CD4-positive, alpha-beta T cell treated with Interleukin-6 at 100 ng/mL for 8 hours (primary cell): ENCODE measurements around the gene PPP4R3C.
"Not testable (repeated sequence)": the region's sequence is repeated elsewhere in the genome, so short reads cannot be mapped to it uniquely, and the experiment has no call there.

ENCODE experiments used
- DNase-seq: peaks from one replicate; pipeline ENCODE4 v3.0.0-alpha.2; 2020; ENCODE audit warnings: mixed read lengths, low spot score

Gene PPP4R3C

DNA sequence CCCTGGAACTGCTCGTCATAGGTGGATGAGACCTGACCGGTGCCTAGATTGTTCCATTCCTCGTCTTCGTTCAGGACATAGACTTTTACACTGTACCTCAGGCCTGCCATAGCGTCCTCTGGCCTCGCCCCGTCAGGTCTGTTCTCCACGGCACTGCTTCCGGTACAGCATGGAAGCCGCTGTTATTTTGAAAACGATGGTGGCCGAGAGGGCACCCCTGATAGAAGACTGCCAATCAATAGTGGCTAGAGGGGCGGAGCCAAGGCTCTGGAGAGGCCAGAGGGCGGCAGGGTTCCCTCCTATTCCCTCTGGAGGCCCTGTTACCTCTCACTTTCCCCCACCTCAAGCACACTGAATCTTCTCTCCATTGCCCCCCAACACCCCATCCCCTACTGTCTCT, at the start of gene PPP4R3C:
Gene PPP4R3C, minus strand, starts transcription at position 155 of the 400 bp plus-strand sequence. Its CDS starts 45 bp downstream, at position 110.
- no peak for DNase-seq

DNA sequence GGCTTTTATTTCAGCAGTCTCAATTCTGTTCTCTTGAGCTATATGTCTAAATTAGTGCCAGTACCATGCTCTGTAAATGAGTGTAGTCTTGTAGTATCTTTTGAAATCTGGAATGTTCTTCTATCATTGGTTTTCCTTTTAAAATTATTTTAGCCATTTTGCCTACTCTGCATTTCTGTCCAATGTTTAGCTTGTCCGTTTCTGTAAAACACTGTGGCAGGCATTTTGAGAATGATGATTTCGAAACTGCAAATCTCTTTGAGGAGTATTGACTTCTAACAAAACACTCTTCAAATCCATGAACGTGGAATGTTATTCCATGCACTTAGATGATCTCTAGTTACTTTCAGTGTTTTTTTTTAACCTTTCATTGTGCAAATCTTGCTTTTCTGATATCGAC, 28.3 kb upstream of the PPP4R3C start:
- DNase-seq = no peak

DNA sequence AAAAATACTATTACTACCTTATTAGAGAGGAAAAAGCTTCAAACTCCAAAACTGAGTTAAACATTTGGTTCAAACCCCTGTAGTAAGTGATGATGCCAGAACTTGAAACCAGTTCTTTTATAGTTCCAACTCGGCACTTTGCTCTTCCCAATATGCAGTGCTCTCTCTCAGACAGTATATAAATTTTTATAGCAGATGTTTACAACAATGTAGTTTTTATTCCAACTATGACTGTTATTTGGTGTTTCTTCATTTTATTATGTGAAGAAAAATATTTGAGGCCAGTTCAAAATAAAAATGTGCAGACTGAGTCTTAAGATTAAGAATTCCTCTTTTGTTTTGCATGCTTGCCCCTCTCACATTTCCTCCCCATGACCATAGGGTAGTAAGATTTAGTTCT, 2.9 kb upstream of the PPP4R3C start:
- no peak for DNase-seq

DNA sequence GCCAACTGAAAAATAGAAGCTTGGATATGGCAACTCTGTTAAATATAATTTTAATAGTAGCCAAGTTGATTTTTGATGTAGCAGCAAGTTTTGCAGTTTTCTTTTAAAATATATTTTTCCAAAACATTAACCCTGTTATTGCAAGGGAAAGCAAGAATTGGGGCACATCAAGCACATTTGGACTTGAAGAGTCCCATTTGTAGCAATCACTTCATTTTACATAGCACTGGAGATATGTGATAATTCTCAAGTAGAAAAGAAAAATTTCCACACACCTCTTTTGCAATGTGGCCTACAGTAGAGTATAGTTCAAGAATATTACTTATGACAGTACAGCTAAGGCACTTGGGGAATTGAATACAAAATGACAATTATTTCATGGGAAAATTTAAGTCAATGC, 1.9 kb upstream of the PPP4R3C start:
- DNase-seq = no peak

DNA sequence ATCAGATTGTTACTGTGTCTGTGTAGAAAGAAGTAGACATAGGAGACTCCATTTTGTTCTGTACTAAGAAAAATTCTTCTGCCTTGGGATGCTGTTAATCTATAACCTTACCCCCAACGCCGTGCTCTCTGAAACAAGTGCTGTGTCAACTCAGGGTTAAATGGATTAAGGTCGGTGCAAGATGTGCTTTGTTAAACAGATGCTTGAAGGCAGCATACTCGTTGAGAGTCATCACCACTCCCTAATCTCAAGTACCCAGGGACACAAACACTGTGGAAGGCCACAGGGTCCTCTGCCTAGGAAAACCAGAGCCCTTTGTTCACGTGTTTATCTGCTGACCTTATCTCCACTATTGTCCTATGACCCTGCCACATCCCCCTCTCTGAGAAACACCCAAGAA, 4.0 kb downstream of the PPP4R3C start:
- not testable (repeated sequence) for DNase-seq

DNA sequence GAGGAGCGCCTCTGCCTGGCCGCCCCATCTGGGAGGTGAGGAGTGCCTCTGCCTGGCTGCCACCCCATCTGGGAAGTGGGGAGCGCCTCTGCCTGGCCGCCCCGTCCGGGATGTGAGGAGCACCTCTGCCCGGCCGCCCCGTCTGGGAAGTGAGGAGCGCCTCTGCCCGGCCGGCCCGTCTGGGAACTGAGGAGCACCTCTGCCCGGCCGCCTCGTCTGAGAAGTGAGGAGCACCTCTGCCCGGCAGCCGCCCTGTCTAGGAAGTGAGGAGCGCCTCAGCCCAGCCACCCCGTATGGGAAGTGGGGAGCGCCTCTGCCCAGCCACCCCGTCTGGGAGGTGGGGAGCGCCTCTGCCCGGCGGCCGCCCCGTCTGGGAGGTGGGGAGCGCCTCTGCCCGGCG, 4.6 kb downstream of the PPP4R3C start:
- DNase-seq = not testable (repeated sequence)

DNA sequence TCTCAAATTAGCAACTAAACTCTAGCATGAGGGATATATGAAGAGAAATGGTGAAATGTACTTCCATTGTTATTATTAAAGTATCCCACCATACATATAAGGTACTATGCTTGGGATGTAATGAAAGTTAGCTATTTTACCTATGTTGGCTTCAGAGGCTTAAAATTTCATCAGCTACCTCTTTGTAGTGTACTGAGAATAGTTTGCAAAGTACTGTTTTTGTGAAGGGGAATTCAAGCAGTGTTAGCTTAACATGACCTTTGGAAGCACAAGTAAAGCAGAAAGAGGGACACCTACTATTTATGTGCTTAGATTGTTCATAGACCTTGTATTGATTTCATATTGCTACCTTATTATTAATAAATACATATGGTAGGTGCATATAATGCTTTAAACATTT, 11.8 kb downstream of the PPP4R3C start:
- DNase-seq = no peak

DNA sequence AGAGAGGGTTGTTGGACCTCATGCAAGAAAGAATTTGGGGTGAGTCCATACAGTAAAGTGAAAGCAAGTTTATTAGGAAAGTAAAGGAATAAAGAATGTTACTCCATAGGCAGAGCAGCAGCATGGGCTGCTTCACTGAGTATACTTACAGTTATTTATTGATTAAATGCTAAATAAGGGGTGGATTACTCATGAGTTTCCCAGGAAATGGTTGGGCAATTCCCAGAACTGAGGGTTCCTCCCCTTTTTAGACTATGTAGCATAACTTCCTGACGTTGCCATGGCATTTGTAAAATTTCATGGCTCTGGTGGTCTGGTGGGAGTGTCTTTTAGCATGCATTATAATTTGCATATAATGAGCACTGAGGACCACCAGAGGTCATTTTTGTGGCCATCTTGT, 16.7 kb downstream of the PPP4R3C start:
- DNase-seq = no peak

DNA sequence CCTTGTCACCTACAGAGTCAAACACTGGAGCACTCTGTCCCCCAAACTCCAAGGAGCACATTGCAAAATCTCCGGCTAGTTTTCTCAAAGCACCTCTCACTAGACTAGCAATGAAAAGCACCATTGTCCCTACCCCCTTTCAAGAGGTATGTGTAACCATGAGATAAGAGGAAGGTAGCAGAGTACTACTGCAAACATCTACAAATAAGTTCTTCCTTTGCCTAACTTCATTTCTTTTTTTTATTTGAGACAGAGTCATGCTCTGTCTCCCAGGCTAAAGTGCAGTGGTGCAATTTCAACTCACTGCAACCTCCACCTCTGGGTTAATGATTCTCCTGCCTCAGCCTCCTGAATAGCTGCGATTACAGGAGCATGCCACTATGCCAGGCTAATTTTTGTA, 17.7 kb downstream of the PPP4R3C start:
- DNase-seq = no peak

DNA sequence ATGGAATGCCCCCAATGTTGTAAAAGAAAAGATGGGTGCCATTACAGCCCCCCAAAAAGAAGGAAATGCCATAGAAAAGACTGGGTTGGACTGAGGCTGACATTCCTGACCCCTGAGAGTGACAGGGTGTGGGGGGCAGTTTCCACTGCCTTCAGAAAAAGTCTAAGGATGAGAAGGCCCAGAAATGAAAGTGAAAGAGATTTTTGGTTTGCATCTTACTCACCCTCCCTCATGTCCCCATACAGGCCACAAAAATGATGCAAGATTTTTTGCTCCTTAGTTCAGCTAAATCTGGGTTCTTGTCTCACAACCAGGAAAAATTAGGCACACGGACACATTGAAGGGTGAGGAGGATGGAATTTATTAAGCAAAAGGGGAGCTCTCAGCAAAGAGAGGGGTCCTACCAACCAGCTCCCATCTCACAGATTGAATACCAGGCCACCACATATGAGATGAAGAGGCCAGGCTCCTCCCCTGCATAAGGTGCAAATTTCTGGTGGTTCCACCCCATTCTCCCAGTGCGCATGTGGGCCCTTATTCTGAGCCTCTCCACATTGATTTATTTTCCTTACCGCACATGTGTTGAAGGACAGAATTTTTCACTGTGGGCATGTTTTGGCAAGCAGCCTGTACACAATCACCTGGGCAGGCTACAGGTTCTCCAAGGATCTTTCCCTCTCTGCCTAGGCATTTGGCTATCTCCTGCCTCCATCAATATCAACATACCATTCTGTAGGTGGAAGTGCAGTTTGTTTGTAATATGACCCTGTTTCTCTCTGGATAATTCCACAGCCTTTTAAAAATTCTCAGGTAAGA, 18.8 kb downstream of the PPP4R3C start:
- DNase-seq = no peak

DNA sequence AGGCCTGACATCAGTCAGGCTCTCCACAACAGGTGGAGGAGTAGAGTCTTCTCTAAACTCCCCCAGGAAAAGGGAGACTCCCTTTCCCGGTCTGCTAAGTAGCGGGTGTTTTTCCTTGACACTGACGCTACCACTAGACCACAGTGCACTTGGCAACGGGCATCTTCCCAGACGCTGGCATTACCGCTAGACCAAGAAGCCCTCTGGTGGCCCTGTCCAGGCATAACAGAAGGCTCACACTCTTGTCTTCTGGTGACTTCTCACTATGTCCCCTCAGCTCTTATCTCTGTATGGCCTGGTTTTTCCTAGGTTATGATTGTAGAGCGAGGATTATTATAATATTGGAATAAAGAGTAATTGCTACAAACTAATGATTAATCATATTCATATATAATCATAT, 20.7 kb downstream of the PPP4R3C start:
- DNase-seq = not testable (repeated sequence)

DNA sequence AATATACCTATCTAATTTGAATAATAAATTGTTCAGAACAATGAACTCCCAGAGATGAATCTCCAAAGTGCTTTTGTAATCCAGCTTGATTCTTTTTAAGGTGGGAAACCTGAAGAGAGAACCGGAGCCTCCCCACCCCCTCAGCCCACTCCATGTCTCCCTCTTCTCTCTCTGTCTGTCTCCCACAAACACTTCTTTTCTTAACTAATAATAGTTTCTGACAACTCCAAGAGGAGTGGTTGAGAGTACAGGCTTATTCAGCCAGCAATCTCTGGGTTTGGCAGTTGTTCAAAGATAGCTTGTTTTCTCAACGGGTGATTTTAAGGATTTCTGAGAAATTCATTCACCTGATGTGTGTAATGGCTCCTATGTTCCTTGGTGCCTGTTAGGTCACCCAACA, 23.4 kb downstream of the PPP4R3C start:
- no peak for DNase-seq

DNA sequence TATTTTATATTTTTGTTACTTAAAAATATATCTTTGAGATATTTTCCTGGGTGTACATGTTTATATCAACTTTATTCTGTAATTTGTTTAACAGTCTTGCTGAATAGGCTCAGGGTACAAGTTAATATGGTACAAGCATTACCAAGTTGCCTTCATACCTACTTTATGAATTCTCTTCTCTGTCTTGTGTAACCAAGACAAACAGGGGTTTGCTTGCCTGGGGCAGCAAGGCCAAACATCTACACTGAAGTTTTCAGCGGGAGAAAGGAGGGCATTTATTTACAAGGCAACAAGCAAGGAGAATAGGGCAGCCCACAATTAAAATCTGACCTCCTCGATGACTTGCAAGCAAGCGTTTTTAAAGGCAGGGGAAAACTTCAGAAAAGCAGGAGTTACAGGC, 24.2 kb downstream of the PPP4R3C start:
- DNase-seq = no peak

DNA sequence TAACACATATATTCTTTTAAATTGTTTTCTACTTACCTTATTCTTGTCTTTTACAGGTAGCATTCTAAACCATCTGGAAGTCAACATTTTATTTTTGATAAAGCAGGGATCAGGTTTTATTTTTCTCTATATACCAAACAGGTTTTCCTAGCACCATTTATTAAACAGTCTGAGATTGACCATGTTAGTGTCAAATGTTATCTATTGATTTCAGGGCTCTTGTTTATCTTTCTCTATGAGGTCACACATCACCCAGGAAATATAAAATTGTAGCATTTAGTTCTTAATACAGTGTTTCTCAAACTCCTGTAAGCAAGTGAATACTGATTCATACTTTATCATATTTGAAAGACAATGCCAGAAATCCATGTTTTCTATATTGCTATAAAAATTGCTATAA, 28.1 kb downstream of the PPP4R3C start:
- DNase-seq = no peak
